Esophagus (tissue), 2 donors: Measurements from ENCODE around the gene HMCES. TPM values are rescaled to one million over a fixed set of nuclear protein-coding genes. Genes with fewer than 3 reads are reported as not detected.

Experiments used
- H3K27ac ChIP-seq, 2 donors: one replicate each; pipeline ENCODE4 v1.5.1; 2013; ENCODE audit warnings: low read depth in 2 of 2, mild to moderate bottlenecking in 2 of 2, inconsistent platforms in 1 of 2, low read length in 1 of 2, moderate library complexity in 1 of 2
- H3K27me3 ChIP-seq, 2 donors: one replicate each; pipeline ENCODE4 v1.6.1; 2013; ENCODE audit warnings: low read length in 2 of 2, control low read depth in 1 of 2, mild to moderate bottlenecking in 1 of 2; ENCODE audit not compliant: insufficient read depth in 2 of 2, control insufficient read depth in 1 of 2
- H3K36me3 ChIP-seq, 2 donors: one replicate each; pipeline ENCODE4 v1.6.1; 2013; ENCODE audit warnings: low read length in 1 of 2; ENCODE audit not compliant: control insufficient read depth in 2 of 2, insufficient read depth in 2 of 2
- H3K4me1 ChIP-seq, 2 donors: one replicate each; pipeline ENCODE4 v1.6.1; 2013; ENCODE audit warnings: low read length in 1 of 2; ENCODE audit not compliant: control insufficient read depth in 2 of 2, insufficient read depth in 2 of 2
- H3K4me3 ChIP-seq, 2 donors: one replicate each; pipeline ENCODE4 v1.5.1; 2013; ENCODE audit warnings: low read length in 2 of 2, mild to moderate bottlenecking in 2 of 2, low read depth in 1 of 2, moderate library complexity in 1 of 2
- H3K9me3 ChIP-seq, 2 donors: one replicate each; pipeline ENCODE4 v1.6.1; 2013; ENCODE audit warnings: mild to moderate bottlenecking in 2 of 2, low read depth in 1 of 2, low read length in 1 of 2, moderate library complexity in 1 of 2; ENCODE audit not compliant: control insufficient read depth in 2 of 2, insufficient read depth in 1 of 2
- WGBS, 2 donors: extraction: QIAGEN DNeasy Blood & Tissue Kit; methylation state at CpG; one replicate each; pipeline ENCODE4 v1.1.7; 2013; 5-methylcytosine and 5-hydroxymethylcytosine counted together
- polyA plus RNA-seq, 2 donors: library from polyadenylated mRNA; stranded (reverse); fragments of 200-250 nt; gene quantifications; one replicate each; pipeline ENCODE4 v1.2.3, GENCODE V29; 2013
- donor health status: healthy with polysubstance abuse.
- donor health status: Bipolar disorder and iron deficiency.

The HMCES gene
- polyA plus RNA-seq, 2 donors = 26.3 to 31.3 TPM

- Histone ChIP-seq H3K4me3 (no peak overlapping the region), H3K27me3 (no peaks in the 10 kb centered on the region), H3K4me1 (no peaks in the 10 kb centered on the region), H3K36me3 (peaks cover 23 to 47% of the 10 kb centered on the region in 2 donors), H3K9me3 (no peaks in the 10 kb centered on the region), H3K27ac (no peak overlapping the region)
- 91 to 96% methylated on average over 11 of the region's 11 CpGs for WGBS, 2 donors
Observed at GRCh38 chr3:129271674-129272073, 7.0 kb upstream of the HMCES start.

- Histone ChIP-seq H3K9me3 (no peaks in the 10 kb centered on the region), H3K27ac (no peak overlapping the region), H3K27me3 (no peaks in the 10 kb centered on the region), H3K36me3 (peaks cover 17 to 33% of the 10 kb centered on the region in 2 donors), H3K4me1 (peaks cover 0 to 8% of the 10 kb centered on the region in 2 donors), H3K4me3 (no peak overlapping the region)
- 52 to 55% methylated on average over 2 of the region's 2 CpGs for WGBS, 2 donors
Observed at GRCh38 chr3:129276385-129276784, 2.3 kb upstream of the HMCES start.

- Histone ChIP-seq H3K4me3 (peak overlapping the region in 1 of 2 donors; percentile 87), H3K4me1 (peaks cover 0 to 8% of the 10 kb centered on the region in 2 donors), H3K27me3 (no peaks in the 10 kb centered on the region), H3K36me3 (peaks cover 5 to 22% of the 10 kb centered on the region in 2 donors), H3K9me3 (no peaks in the 10 kb centered on the region), H3K27ac (peak overlapping the region; percentile 85 to 95)
- WGBS, 2 donors = 73 to 77% methylated on average over 11 of the region's 11 CpGs
Observed at GRCh38 chr3:129277829-129278271, 820 bp upstream of the HMCES start.

- Histone ChIP-seq H3K27ac (peak overlapping the region; percentile 85 to 95), H3K9me3 (no peaks in the 10 kb centered on the region), H3K27me3 (no peaks in the 10 kb centered on the region), H3K4me3 (peak overlapping the region; percentile 86 to 87), H3K4me1 (peaks cover 0 to 8% of the 10 kb centered on the region in 2 donors), H3K36me3 (peaks cover 4 to 17% of the 10 kb centered on the region in 2 donors)
- WGBS, 2 donors = 1 to 3% methylated on average over 56 to 82 of the region's 82 CpGs
Observed at GRCh38 chr3:129278966-129279906, 566 bp downstream of the HMCES start.

- Histone ChIP-seq H3K9me3 (no peaks in the 10 kb centered on the region), H3K27ac (no peak overlapping the region), H3K4me3 (peak overlapping the region in 1 of 2 donors; percentile 87), H3K4me1 (peaks cover 0 to 8% of the 10 kb centered on the region in 2 donors), H3K27me3 (no peaks in the 10 kb centered on the region), H3K36me3 (peaks cover 0 to 8% of the 10 kb centered on the region in 2 donors)
- 79 to 80% methylated on average over 2 of the region's 2 CpGs for WGBS, 2 donors
Observed at GRCh38 chr3:129280183-129280582, 1.5 kb downstream of the HMCES start.

- Histone ChIP-seq H3K4me3 (no peak overlapping the region), H3K36me3 (peaks cover 4 to 8% of the 10 kb centered on the region in 2 donors), H3K27me3 (no peaks in the 10 kb centered on the region), H3K4me1 (peaks cover 0 to 8% of the 10 kb centered on the region in 2 donors), H3K27ac (no peak overlapping the region), H3K9me3 (no peaks in the 10 kb centered on the region)
- 78 to 82% methylated on average over 5 of the region's 5 CpGs for WGBS, 2 donors
Observed at GRCh38 chr3:129281726-129282125, 3.1 kb downstream of the HMCES start.

GRCh38 chr3:129282727-129283327 is 4.2 kb downstream of the HMCES start:
- no peak overlapping the region for H3K27ac ChIP-seq

GRCh38 chr3:129286081-129286480 is 7.4 kb downstream of the HMCES start:
- no peak overlapping the region for H3K27ac ChIP-seq
- no peaks in the 10 kb centered on the region for H3K9me3 ChIP-seq
- no peaks in the 10 kb centered on the region for H3K27me3 ChIP-seq
- H3K4me1 ChIP-seq = no peaks in the 10 kb centered on the region
- peaks cover 1 to 5% of the 10 kb centered on the region in 2 donors for H3K36me3 ChIP-seq
- H3K4me3 ChIP-seq = no peak overlapping the region
- WGBS, 2 donors = 84 to 87% methylated on average over 2 of the region's 2 CpGs

More at GRCh38 chr3:129282727-129283327, 4.2 kb downstream of the HMCES start:
- no peaks in the 10 kb centered on the region for H3K9me3 ChIP-seq
- H3K36me3 ChIP-seq = peaks cover 1 to 5% of the 10 kb centered on the region in 2 donors
- WGBS, 2 donors = 49 to 67% methylated on average over 6 of the region's 6 CpGs
- H3K4me1 ChIP-seq = peaks cover 0 to 6% of the 10 kb centered on the region in 2 donors
- no peaks in the 10 kb centered on the region for H3K27me3 ChIP-seq
- no peak overlapping the region for H3K4me3 ChIP-seq

- Histone ChIP-seq H3K4me3 (no peak overlapping the region), H3K9me3 (no peaks in the 10 kb centered on the region), H3K27ac (no peak overlapping the region), H3K36me3 (peaks cover 1 to 5% of the 10 kb centered on the region in 2 donors), H3K27me3 (no peaks in the 10 kb centered on the region), H3K4me1 (no peaks in the 10 kb centered on the region)
- WGBS, 2 donors = 86 to 87% methylated on average over 3 of the region's 3 CpGs
Observed at GRCh38 chr3:129288446-129288845, 9.8 kb downstream of the HMCES start.
